Activated T-cell treated with anti-CD3 and anti-CD28 coated beads, Interleukin-2, amount 50 U/mL, for 24 hours (primary cell): ENCODE data around the gene TBX18.

Experiments used
- DNase-seq: peaks from one replicate; pipeline ENCODE4 v3.0.0-alpha.2; 2020
- H3K27ac Mint-ChIP-seq: 2 replicates; pipeline ENCODE4 v1.8.0; 2020; ENCODE audit warnings: mild to moderate bottlenecking, mixed read lengths
- H3K27me3 Mint-ChIP-seq: 2 replicates; pipeline ENCODE4 v1.8.0; 2020; ENCODE audit warnings: mixed read lengths
- H3K36me3 Mint-ChIP-seq: 2 replicates; pipeline ENCODE4 v1.8.0; 2020; ENCODE audit warnings: low read depth, mixed read lengths
- H3K4me1 Mint-ChIP-seq: 2 replicates; pipeline ENCODE4 v1.8.0; 2020; ENCODE audit warnings: low read depth, mixed read lengths
- H3K4me3 Mint-ChIP-seq: 2 replicates; pipeline ENCODE4 v1.8.0; 2020; ENCODE audit warnings: mild to moderate bottlenecking, moderate library complexity, mixed read lengths
- H3K9me3 Mint-ChIP-seq: 2 replicates; pipeline ENCODE4 v1.8.0; 2020; ENCODE audit warnings: mixed read lengths

TBX18 gene

GRCh38 chr6:84652356-84653026 is 111.9 kb downstream of the TBX18 start:
- Mint-ChIP-seq H3K36me3 (no peaks in the 10 kb centered on the region), H3K27ac (no peak overlapping the region), H3K9me3 (peaks cover 2% of the 10 kb centered on the region), H3K4me1 (no peaks in the 10 kb centered on the region), H3K4me3 (no peak overlapping the region), H3K27me3 (no peaks in the 10 kb centered on the region)
- no peak for DNase-seq

- Mint-ChIP-seq H3K36me3 (no peaks in the 10 kb centered on the region), H3K9me3 (peaks cover 2% of the 10 kb centered on the region), H3K4me1 (no peaks in the 10 kb centered on the region), H3K27ac (no peak overlapping the region), H3K27me3 (no peaks in the 10 kb centered on the region), H3K4me3 (no peak overlapping the region)
- DNase-seq: no peak
Measured at GRCh38 chr6:84651583-84651982, 112.8 kb downstream of the TBX18 start.

- H3K4me1 Mint-ChIP-seq: no peaks in the 10 kb centered on the region
- H3K36me3 Mint-ChIP-seq: no peaks in the 10 kb centered on the region
- H3K4me3 Mint-ChIP-seq: no peak overlapping the region
- H3K27ac Mint-ChIP-seq: no peak overlapping the region
- no peaks in the 10 kb centered on the region for H3K9me3 Mint-ChIP-seq
- no peaks in the 10 kb centered on the region for H3K27me3 Mint-ChIP-seq
- no peak for DNase-seq
Measured at GRCh38 chr6:84648444-84648843, 116.0 kb downstream of the TBX18 start.

GRCh38 chr6:84645563-84646266 is 118.7 kb downstream of the TBX18 start:
- H3K9me3 Mint-ChIP-seq: no peaks in the 10 kb centered on the region
- no peak for DNase-seq

GRCh38 chr6:84645000-84645399 is 119.4 kb downstream of the TBX18 start:
- DNase-seq: no peak
- H3K4me3 Mint-ChIP-seq: no peak overlapping the region

More at GRCh38 chr6:84645563-84646266, 118.7 kb downstream of the TBX18 start:
- Mint-ChIP-seq H3K4me1 (no peaks in the 10 kb centered on the region), H3K36me3 (no peaks in the 10 kb centered on the region), H3K27ac (no peak overlapping the region), H3K4me3 (no peak overlapping the region), H3K27me3 (no peaks in the 10 kb centered on the region)

GRCh38 chr6:84643778-84644177 is 120.6 kb downstream of the TBX18 start:
- H3K9me3 Mint-ChIP-seq: no peaks in the 10 kb centered on the region
- no peaks in the 10 kb centered on the region for H3K36me3 Mint-ChIP-seq
- no peak for DNase-seq
- H3K4me3 Mint-ChIP-seq: no peak overlapping the region
- no peak overlapping the region for H3K27ac Mint-ChIP-seq
- H3K27me3 Mint-ChIP-seq: no peaks in the 10 kb centered on the region
- H3K4me1 Mint-ChIP-seq: no peaks in the 10 kb centered on the region

More at GRCh38 chr6:84645000-84645399, 119.4 kb downstream of the TBX18 start:
- Mint-ChIP-seq H3K4me1 (no peaks in the 10 kb centered on the region), H3K9me3 (no peaks in the 10 kb centered on the region), H3K27me3 (no peaks in the 10 kb centered on the region), H3K27ac (no peak overlapping the region), H3K36me3 (no peaks in the 10 kb centered on the region)

GRCh38 chr6:84641076-84641475 is 123.3 kb downstream of the TBX18 start:
- no peaks in the 10 kb centered on the region for H3K4me1 Mint-ChIP-seq
- no peak for DNase-seq
- no peak overlapping the region for H3K27ac Mint-ChIP-seq
- no peaks in the 10 kb centered on the region for H3K27me3 Mint-ChIP-seq
- no peaks in the 10 kb centered on the region for H3K36me3 Mint-ChIP-seq
- H3K9me3 Mint-ChIP-seq: no peaks in the 10 kb centered on the region
- no peak overlapping the region for H3K4me3 Mint-ChIP-seq

GRCh38 chr6:84639396-84639795 is 125.0 kb downstream of the TBX18 start:
- H3K4me1 Mint-ChIP-seq: no peaks in the 10 kb centered on the region
- no peaks in the 10 kb centered on the region for H3K9me3 Mint-ChIP-seq
- no peaks in the 10 kb centered on the region for H3K36me3 Mint-ChIP-seq
- no peaks in the 10 kb centered on the region for H3K27me3 Mint-ChIP-seq
- no peak overlapping the region for H3K4me3 Mint-ChIP-seq
- no peak for DNase-seq
- H3K27ac Mint-ChIP-seq: no peak overlapping the region

- no peaks in the 10 kb centered on the region for H3K9me3 Mint-ChIP-seq
- no peaks in the 10 kb centered on the region for H3K4me1 Mint-ChIP-seq
- H3K27me3 Mint-ChIP-seq: no peaks in the 10 kb centered on the region
- no peaks in the 10 kb centered on the region for H3K36me3 Mint-ChIP-seq
- no peak overlapping the region for H3K27ac Mint-ChIP-seq
- H3K4me3 Mint-ChIP-seq: no peak overlapping the region
- DNase-seq: no peak
Measured at GRCh38 chr6:84638286-84638685, 126.1 kb downstream of the TBX18 start.
